ENCODE measurements around the gene WNT2B.

WNT2B gene

DNA sequence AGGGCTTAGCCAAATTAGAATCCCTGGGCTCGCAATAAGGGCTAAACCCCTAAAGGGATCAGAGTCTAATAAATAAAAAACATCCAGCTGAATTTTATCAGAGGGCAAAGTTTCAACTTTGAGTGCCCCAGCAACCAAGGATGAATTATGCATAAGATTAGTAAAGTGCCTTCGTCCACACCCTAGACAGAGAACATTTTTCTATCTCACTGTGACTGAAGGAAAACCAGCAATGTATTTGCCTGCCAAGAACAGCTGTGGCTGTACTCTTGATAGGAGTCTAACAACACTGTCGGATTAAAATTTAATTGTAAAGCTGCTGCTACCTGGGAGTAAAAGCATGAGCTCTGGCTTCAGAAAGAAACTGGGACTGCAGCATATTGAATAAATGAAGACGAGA lies 23.3 kb downstream of the WNT2B start:
- Histone ChIP-seq H3K4me2 (ENCODE audit: insufficient read depth, low read length) (no peak overlapping the region), H2AFZ (ENCODE audit: low read depth, low read length) (no peak overlapping the region), H3K36me3 (ENCODE audit: insufficient read depth, low read length) (peaks cover 8% of the 10 kb centered on the region; the same call in 1 of the 2 replicates), H3K27me3 (ENCODE audit: insufficient read depth, low read length, poor library complexity) (no peaks in the 10 kb centered on the region), H3K9ac (ENCODE audit: low read depth, low read length) (no peak overlapping the region), H3K79me2 (ENCODE audit: insufficient read depth, low read length) (no peaks in the 10 kb centered on the region), H3K27ac (ENCODE audit: low read length) (no peak overlapping the region), H3K4me1 (ENCODE audit: insufficient read depth, low read length) (no peaks in the 10 kb centered on the region), H4K20me1 (ENCODE audit: insufficient read depth, low read length) (no peaks in the 10 kb centered on the region), H3K9me3 (ENCODE audit: insufficient read depth, low read length, severe bottlenecking) (no peaks in the 10 kb centered on the region), H3K4me3 (ENCODE audit: low read depth in 1 of 2, low read length in 2 of 2) (no peak overlapping the region)
- no peak for DNase-seq
- no peak for ATAC-seq (ENCODE audit: insufficient read depth, low read depth)
- TF ChIP-seq, protein P1, sequence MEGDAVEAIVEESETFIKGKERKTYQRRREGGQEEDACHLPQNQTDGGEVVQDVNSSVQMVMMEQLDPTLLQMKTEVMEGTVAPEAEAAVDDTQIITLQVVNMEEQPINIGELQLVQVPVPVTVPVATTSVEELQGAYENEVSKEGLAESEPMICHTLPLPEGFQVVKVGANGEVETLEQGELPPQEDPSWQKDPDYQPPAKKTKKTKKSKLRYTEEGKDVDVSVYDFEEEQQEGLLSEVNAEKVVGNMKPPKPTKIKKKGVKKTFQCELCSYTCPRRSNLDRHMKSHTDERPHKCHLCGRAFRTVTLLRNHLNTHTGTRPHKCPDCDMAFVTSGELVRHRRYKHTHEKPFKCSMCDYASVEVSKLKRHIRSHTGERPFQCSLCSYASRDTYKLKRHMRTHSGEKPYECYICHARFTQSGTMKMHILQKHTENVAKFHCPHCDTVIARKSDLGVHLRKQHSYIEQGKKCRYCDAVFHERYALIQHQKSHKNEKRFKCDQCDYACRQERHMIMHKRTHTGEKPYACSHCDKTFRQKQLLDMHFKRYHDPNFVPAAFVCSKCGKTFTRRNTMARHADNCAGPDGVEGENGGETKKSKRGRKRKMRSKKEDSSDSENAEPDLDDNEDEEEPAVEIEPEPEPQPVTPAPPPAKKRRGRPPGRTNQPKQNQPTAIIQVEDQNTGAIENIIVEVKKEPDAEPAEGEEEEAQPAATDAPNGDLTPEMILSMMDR (IDR thresholded peaks at IDR 0.05; ENCODE audit: borderline replicate concordance, extremely low read depth, low read length, poor library complexity, severe bottlenecking) = no peak
- TF ChIP-seq EZH2 (IDR thresholded peaks at IDR 0.05; ENCODE audit: borderline replicate concordance, low read depth, low read length, severe bottlenecking) = no peak

DNA sequence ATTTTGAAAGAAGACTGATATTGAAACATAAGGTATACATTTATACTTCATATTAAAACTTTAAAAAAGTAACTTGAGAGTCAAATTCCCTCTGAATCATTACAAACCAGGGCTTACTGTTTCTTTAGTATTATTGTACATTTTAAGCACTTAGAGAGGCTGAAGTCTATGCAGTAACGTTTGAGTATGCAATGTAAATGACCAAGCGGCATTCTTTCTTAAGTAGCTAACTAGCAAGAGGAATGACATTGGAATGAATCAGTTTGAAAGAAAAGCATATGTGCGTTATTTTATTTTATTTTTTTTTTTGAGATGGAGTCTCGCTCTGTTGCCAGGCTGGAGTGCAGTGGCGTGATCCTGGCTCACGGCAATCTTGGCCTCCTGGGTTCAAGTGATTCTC lies 24.3 kb downstream of the WNT2B start:
- no peaks in the 10 kb centered on the region for H3K9me3 ChIP-seq (ENCODE audit: insufficient read depth, low read length, severe bottlenecking)
- H3K4me1 ChIP-seq (ENCODE audit: insufficient read depth, low read length) = no peaks in the 10 kb centered on the region

DNA sequence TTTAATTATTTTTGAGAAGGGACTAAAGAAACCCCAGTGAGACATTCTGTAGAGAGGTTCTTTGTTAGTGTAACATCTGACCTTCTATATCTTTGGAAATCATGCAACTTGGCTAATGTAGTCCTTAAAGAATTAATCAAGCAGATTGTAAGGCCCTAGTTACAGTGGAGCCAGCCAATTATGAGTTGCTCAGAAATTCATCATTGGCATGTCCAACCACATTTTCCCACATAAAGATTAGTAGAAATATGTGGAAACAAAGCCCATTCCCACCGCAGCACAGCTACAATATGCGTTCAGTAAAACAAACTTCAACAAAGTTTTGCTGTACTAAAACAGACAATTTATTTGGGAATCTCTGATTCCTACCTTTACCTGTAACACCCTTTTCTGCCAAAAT lies 27.8 kb downstream of the WNT2B start:
- Histone ChIP-seq H4K20me1 (ENCODE audit: insufficient read depth, low read length) (no peaks in the 10 kb centered on the region), H3K36me3 (ENCODE audit: insufficient read depth, low read length) (peaks cover 6% of the 10 kb centered on the region; the same call in 1 of the 2 replicates), H3K4me3 (ENCODE audit: low read depth in 1 of 2, low read length in 2 of 2) (no peak overlapping the region), H3K4me1 (ENCODE audit: insufficient read depth, low read length) (no peaks in the 10 kb centered on the region), H3K79me2 (ENCODE audit: insufficient read depth, low read length) (no peaks in the 10 kb centered on the region), H3K9ac (ENCODE audit: low read depth, low read length) (no peak overlapping the region), H3K4me2 (ENCODE audit: insufficient read depth, low read length) (no peak overlapping the region), H2AFZ (ENCODE audit: low read depth, low read length) (no peak overlapping the region), H3K27me3 (ENCODE audit: insufficient read depth, low read length, poor library complexity) (no peaks in the 10 kb centered on the region), H3K27ac (ENCODE audit: low read length) (no peak overlapping the region), H3K9me3 (ENCODE audit: insufficient read depth, low read length, severe bottlenecking) (no peaks in the 10 kb centered on the region)
- TF ChIP-seq EZH2 (IDR thresholded peaks at IDR 0.05; ENCODE audit: borderline replicate concordance, low read depth, low read length, severe bottlenecking) = no peak
- TF ChIP-seq, protein P1 (IDR thresholded peaks at IDR 0.05; ENCODE audit: borderline replicate concordance, extremely low read depth, low read length, poor library complexity, severe bottlenecking) = no peak
- no peak for ATAC-seq (ENCODE audit: insufficient read depth, low read depth)
- no peak for DNase-seq

More for the DNA sequence above, 24.3 kb downstream of the WNT2B start:
- Histone ChIP-seq H3K4me2 (ENCODE audit: insufficient read depth, low read length) (no peak overlapping the region), H3K4me3 (ENCODE audit: low read depth in 1 of 2, low read length in 2 of 2) (no peak overlapping the region), H3K27me3 (ENCODE audit: insufficient read depth, low read length, poor library complexity) (no peaks in the 10 kb centered on the region), H4K20me1 (ENCODE audit: insufficient read depth, low read length) (no peaks in the 10 kb centered on the region), H3K9ac (ENCODE audit: low read depth, low read length) (no peak overlapping the region), H2AFZ (ENCODE audit: low read depth, low read length) (no peak overlapping the region), H3K27ac (ENCODE audit: low read length) (no peak overlapping the region), H3K79me2 (ENCODE audit: insufficient read depth, low read length) (no peaks in the 10 kb centered on the region), H3K36me3 (ENCODE audit: insufficient read depth, low read length) (peaks cover 3% of the 10 kb centered on the region; the same call in 1 of the 2 replicates)
- TF ChIP-seq, protein P1 (IDR thresholded peaks at IDR 0.05; ENCODE audit: borderline replicate concordance, extremely low read depth, low read length, poor library complexity, severe bottlenecking) = no peak
- TF ChIP-seq EZH2 (IDR thresholded peaks at IDR 0.05; ENCODE audit: borderline replicate concordance, low read depth, low read length, severe bottlenecking) = no peak
- DNase-seq (no peak), ATAC-seq (ENCODE audit: insufficient read depth, low read depth) (no peak)

DNA sequence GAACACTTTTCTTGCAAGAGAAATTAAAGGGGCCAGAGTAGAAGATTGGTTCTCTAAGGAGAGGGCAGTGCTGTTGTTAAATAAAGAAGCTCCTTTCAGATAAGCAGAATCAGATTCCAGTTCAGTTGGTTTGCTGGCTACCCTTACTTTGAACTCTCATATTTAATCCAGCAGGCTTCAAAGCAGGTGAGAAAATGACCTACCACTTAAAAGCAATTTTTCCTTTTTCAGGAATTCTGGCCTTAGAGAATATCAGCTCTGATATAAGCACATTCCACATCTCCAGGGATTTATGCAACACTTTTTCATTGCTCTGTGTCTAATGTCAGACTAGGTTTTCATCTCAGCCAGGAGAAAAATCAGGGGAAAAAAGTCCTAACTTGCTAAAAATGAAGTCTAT lies 28.7 kb downstream of the WNT2B start:
- no peak for DNase-seq
- no peak for ATAC-seq (ENCODE audit: insufficient read depth, low read depth)
- Histone ChIP-seq H3K9me3 (ENCODE audit: insufficient read depth, low read length, severe bottlenecking) (no peaks in the 10 kb centered on the region), H3K27me3 (ENCODE audit: insufficient read depth, low read length, poor library complexity) (no peaks in the 10 kb centered on the region), H4K20me1 (ENCODE audit: insufficient read depth, low read length) (no peaks in the 10 kb centered on the region), H3K79me2 (ENCODE audit: insufficient read depth, low read length) (no peaks in the 10 kb centered on the region), H3K27ac (ENCODE audit: low read length) (no peak overlapping the region), H3K9ac (ENCODE audit: low read depth, low read length) (no peak overlapping the region), H3K4me3 (ENCODE audit: low read depth in 1 of 2, low read length in 2 of 2) (no peak overlapping the region), H3K4me2 (ENCODE audit: insufficient read depth, low read length) (no peak overlapping the region), H2AFZ (ENCODE audit: low read depth, low read length) (no peak overlapping the region), H3K36me3 (ENCODE audit: insufficient read depth, low read length) (peaks cover 6% of the 10 kb centered on the region; the same call in 1 of the 2 replicates), H3K4me1 (ENCODE audit: insufficient read depth, low read length) (no peaks in the 10 kb centered on the region)
- TF ChIP-seq, protein P1 (IDR thresholded peaks at IDR 0.05; ENCODE audit: borderline replicate concordance, extremely low read depth, low read length, poor library complexity, severe bottlenecking) = no peak
- no peak for TF ChIP-seq EZH2 (IDR thresholded peaks at IDR 0.05; ENCODE audit: borderline replicate concordance, low read depth, low read length, severe bottlenecking)
